Measurements from ENCODE around the gene NDFIP1. TPM values are rescaled to one million over a fixed set of nuclear protein-coding genes. Genes with fewer than 3 reads are reported as not detected.
A peak's percentile ranks its signal among the peaks of the same experiment; 100 is the strongest.

NDFIP1 gene
- total and polyA plus RNA-seq, 2 experiments from 2014 or later, result 63.8 to 85.0 TPM

DNA sequence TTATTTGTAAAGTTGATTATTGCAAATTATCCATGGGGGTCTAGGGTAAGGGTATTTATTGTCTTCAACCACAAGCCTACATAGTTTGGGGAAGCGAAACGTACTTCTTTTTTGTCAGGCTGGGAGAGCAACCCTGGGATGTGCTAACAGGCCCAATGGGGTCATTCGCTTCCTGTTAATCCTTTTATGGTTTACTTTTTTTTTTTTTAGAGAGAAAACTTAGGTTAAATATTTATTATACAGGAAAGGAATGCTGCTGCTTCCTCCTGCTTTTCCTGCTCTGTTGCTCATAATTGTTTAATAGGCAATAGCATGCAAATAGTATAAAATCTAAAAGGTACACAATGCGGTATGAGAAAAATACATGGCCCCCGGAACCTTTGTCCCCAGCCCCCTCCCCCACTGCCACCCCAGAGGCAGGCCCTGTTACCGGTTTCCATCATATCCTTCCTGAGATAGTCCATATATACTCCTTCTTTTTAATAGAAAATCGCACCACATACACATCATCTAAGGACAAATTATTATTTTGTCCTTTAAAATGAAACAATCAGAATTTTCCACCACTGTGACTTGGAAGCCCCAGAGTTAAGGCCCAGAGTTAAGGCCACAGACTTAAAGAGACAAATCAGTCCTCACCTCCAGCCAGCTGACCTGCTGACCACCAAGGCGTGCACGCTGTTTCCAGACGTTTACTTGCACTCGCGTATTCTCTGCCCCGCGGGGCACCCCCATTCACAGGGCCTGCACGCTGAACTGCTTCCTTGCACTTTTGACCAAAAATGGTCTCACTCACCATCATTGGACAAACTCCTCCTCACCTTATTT, 83.9 kb downstream of the NDFIP1 start:
- 72% methylated on average over 15 of the region's 15 CpGs for WGBS (ENCODE audit: low lambda C conversion rate, missing lambda C conversion rate)
- peak overlapping the region; percentile 47 for H3K27ac ChIP-seq

DNA sequence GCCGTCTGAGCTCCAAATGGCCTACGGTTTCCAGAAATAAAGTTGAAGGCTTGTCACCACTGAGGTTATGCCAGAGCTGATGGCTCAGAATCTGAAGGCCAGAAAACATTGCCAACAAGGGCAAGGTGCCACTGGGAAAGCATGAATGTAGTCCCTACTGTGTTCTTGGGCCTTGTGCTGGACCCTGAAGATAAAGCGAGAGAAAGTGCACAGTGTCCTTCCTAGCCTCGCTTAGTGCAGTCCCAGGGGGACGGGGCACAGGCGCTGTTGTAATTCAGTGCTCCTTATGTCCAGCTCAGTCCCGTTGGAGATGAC, 84.5 kb downstream of the NDFIP1 start:
- TF ChIP-seq EZH2phosphoT487 (IDR thresholded peaks at IDR 0.05; ENCODE audit: low read depth, severe bottlenecking, unreplicated experiment) (no peak), EZH2 (IDR thresholded peaks at IDR 0.05; ENCODE audit: borderline replicate concordance) (no peak)
- TF ChIP-seq, protein P1, sequence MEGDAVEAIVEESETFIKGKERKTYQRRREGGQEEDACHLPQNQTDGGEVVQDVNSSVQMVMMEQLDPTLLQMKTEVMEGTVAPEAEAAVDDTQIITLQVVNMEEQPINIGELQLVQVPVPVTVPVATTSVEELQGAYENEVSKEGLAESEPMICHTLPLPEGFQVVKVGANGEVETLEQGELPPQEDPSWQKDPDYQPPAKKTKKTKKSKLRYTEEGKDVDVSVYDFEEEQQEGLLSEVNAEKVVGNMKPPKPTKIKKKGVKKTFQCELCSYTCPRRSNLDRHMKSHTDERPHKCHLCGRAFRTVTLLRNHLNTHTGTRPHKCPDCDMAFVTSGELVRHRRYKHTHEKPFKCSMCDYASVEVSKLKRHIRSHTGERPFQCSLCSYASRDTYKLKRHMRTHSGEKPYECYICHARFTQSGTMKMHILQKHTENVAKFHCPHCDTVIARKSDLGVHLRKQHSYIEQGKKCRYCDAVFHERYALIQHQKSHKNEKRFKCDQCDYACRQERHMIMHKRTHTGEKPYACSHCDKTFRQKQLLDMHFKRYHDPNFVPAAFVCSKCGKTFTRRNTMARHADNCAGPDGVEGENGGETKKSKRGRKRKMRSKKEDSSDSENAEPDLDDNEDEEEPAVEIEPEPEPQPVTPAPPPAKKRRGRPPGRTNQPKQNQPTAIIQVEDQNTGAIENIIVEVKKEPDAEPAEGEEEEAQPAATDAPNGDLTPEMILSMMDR (IDR thresholded peaks at IDR 0.05; ENCODE audit: poor library complexity), result no peak

More for the DNA sequence above, 83.9 kb downstream of the NDFIP1 start:
- Histone ChIP-seq H3K9me3 (ENCODE audit: low read depth) (no peaks in the 10 kb centered on the region), H4K20me1 (ENCODE audit: insufficient read depth, poor library complexity, severe bottlenecking) (no peaks in the 10 kb centered on the region), H3K27me3 (no peaks in the 10 kb centered on the region), H3K36me3 (replicated peaks; ENCODE audit: insufficient read depth, low read depth) (no peaks in the 10 kb centered on the region), H3K9me2 (replicated peaks; ENCODE audit: insufficient read depth) (no peaks in the 10 kb centered on the region), H2AFZ (no peak overlapping the region), H3K4me3 (no peak overlapping the region), H3K4me2 (no peak overlapping the region), H3K4me1 (ENCODE audit: insufficient read depth) (peaks cover 8% of the 10 kb centered on the region), H3K79me2 (no peaks in the 10 kb centered on the region)
- TF ChIP-seq, protein P1 (IDR thresholded peaks at IDR 0.05; ENCODE audit: poor library complexity), result no peak
- TF ChIP-seq EZH2phosphoT487 (IDR thresholded peaks at IDR 0.05; ENCODE audit: low read depth, severe bottlenecking, unreplicated experiment), result no peak
- no peak for TF ChIP-seq EZH2 (IDR thresholded peaks at IDR 0.05; ENCODE audit: borderline replicate concordance)
- DNase-seq (ENCODE audit: low spot score), result no peak

GRCh38 chr5:142197098-142197497, 88.5 kb downstream of the NDFIP1 start:
- H3K9me2 ChIP-seq (replicated peaks; ENCODE audit: insufficient read depth), result no peaks in the 10 kb centered on the region
- H3K4me2 ChIP-seq, result no peak overlapping the region
- no peaks in the 10 kb centered on the region for H3K9me3 ChIP-seq (ENCODE audit: low read depth)
- H2AFZ ChIP-seq, result no peak overlapping the region
- no peaks in the 10 kb centered on the region for H4K20me1 ChIP-seq (ENCODE audit: insufficient read depth, poor library complexity, severe bottlenecking)
- H3K36me3 ChIP-seq (replicated peaks; ENCODE audit: insufficient read depth, low read depth), result no peaks in the 10 kb centered on the region
- TF ChIP-seq EZH2 (IDR thresholded peaks at IDR 0.05; ENCODE audit: borderline replicate concordance) (no peak), EZH2phosphoT487 (IDR thresholded peaks at IDR 0.05; ENCODE audit: low read depth, severe bottlenecking, unreplicated experiment) (no peak)
- TF ChIP-seq, protein P1 (IDR thresholded peaks at IDR 0.05; ENCODE audit: poor library complexity), result no peak
- no peak overlapping the region for H3K4me3 ChIP-seq
- H3K27ac ChIP-seq, result no peak overlapping the region
- H3K4me1 ChIP-seq (ENCODE audit: insufficient read depth), result peaks cover 6% of the 10 kb centered on the region
- 80% methylated on average over 9 of the region's 9 CpGs for WGBS (ENCODE audit: low lambda C conversion rate, missing lambda C conversion rate)
- H3K79me2 ChIP-seq, result no peaks in the 10 kb centered on the region
- DNase-seq (ENCODE audit: low spot score), result no peak
- no peaks in the 10 kb centered on the region for H3K27me3 ChIP-seq

More for the DNA sequence above, 84.5 kb downstream of the NDFIP1 start:
- no peaks in the 10 kb centered on the region for H3K79me2 ChIP-seq
- DNase-seq (ENCODE audit: low spot score), result no peak
- H3K4me1 ChIP-seq (ENCODE audit: insufficient read depth), result peaks cover 6% of the 10 kb centered on the region
- H2AFZ ChIP-seq, result no peak overlapping the region
- H3K36me3 ChIP-seq (replicated peaks; ENCODE audit: insufficient read depth, low read depth), result no peaks in the 10 kb centered on the region
- no peaks in the 10 kb centered on the region for H4K20me1 ChIP-seq (ENCODE audit: insufficient read depth, poor library complexity, severe bottlenecking)
- no peaks in the 10 kb centered on the region for H3K9me3 ChIP-seq (ENCODE audit: low read depth)
- H3K4me2 ChIP-seq, result no peak overlapping the region
- H3K9me2 ChIP-seq (replicated peaks; ENCODE audit: insufficient read depth), result no peaks in the 10 kb centered on the region
- no peaks in the 10 kb centered on the region for H3K27me3 ChIP-seq
- 95% methylated on average over 7 of the region's 7 CpGs for WGBS (ENCODE audit: low lambda C conversion rate, missing lambda C conversion rate)
- H3K4me3 ChIP-seq, result no peak overlapping the region
- no peak overlapping the region for H3K27ac ChIP-seq
